DND-41 (cell line): ENCODE measurements around the gene BNC2.

ENCODE experiments used
- ATAC-seq: fragments of 200-7000 bp; cut with Tn5 transposase; 3 replicates; pipeline ENCODE4 v1.9.1; 2021; ENCODE audit warnings: low read depth; ENCODE audit not compliant: insufficient read depth
- DNase-seq: peaks from one replicate; pipeline ENCODE4 v3.0.0-alpha.2; 2020
- H2AFZ ChIP-seq: 2 replicates; pipeline ENCODE4 v1.6.0; 2012; ENCODE audit warnings: low read depth, low read length
- H3K27ac ChIP-seq: 2 replicates; pipeline ENCODE4 v1.5.1; 2012; ENCODE audit warnings: low read length, inconsistent platforms
- H3K27me3 ChIP-seq: fragments of 200-600 bp; sonication (generic); 2 replicates; pipeline ENCODE4 v1.6.0; 2012; ENCODE audit warnings: low read length, mild to moderate bottlenecking, inconsistent platforms; ENCODE audit not compliant: insufficient read depth, poor library complexity
- H3K36me3 ChIP-seq: 2 replicates; pipeline ENCODE4 v1.5.1; 2012; ENCODE audit warnings: low read length, inconsistent platforms; ENCODE audit not compliant: insufficient read depth
- H3K4me1 ChIP-seq: 2 replicates; pipeline ENCODE4 v1.5.1; 2012; ENCODE audit warnings: mild to moderate bottlenecking, low read length; ENCODE audit not compliant: insufficient read depth
- H3K4me2 ChIP-seq: 2 replicates; pipeline ENCODE4 v1.6.0; 2012; ENCODE audit warnings: mild to moderate bottlenecking, moderate library complexity, low read length, inconsistent platforms; ENCODE audit not compliant: insufficient read depth
- H3K4me3 ChIP-seq, 2 experiments: fragments of 200-600 bp in 1 of 2; shearing (Covaris generic) in 1 of 2; 2 replicates each; pipeline ENCODE4 v1.5.1; 2012 to 2016; ENCODE audit warnings: inconsistent platforms in 2 of 2, low read length in 2 of 2, mild to moderate bottlenecking in 2 of 2, low read depth in 1 of 2, moderate library complexity in 1 of 2
- H3K79me2 ChIP-seq: 2 replicates; pipeline ENCODE4 v1.6.0; 2012; ENCODE audit warnings: low read length, inconsistent platforms; ENCODE audit not compliant: insufficient read depth
- H3K9ac ChIP-seq: 2 replicates; pipeline ENCODE4 v1.6.0; 2012; ENCODE audit warnings: low read depth, mild to moderate bottlenecking, inconsistent platforms, low read length, moderate library complexity
- H3K9me3 ChIP-seq: 2 replicates; pipeline ENCODE4 v1.5.1; 2012; ENCODE audit warnings: low read length, moderate library complexity, mild to moderate bottlenecking, inconsistent platforms; ENCODE audit not compliant: insufficient read depth, severe bottlenecking
- H4K20me1 ChIP-seq: 2 replicates; pipeline ENCODE4 v1.6.0; 2012; ENCODE audit warnings: low read length; ENCODE audit not compliant: insufficient read depth
- EZH2 ChIP-seq: IDR thresholded peaks from 3 replicates; pipeline ENCODE4 v1.6.1; 2012; ENCODE audit warnings: borderline replicate concordance, low read depth, mild to moderate bottlenecking, moderate library complexity, low read length, inconsistent platforms; ENCODE audit not compliant: severe bottlenecking
- TF ChIP-seq, protein P1 (sequence below): IDR thresholded peaks from 2 replicates; pipeline ENCODE4 v1.5.1; 2012; ENCODE audit warnings: borderline replicate concordance, low read length, moderate library complexity, mild to moderate bottlenecking; ENCODE audit not compliant: poor library complexity, severe bottlenecking; ENCODE audit errors: extremely low read depth

BNC2 gene

DNA sequence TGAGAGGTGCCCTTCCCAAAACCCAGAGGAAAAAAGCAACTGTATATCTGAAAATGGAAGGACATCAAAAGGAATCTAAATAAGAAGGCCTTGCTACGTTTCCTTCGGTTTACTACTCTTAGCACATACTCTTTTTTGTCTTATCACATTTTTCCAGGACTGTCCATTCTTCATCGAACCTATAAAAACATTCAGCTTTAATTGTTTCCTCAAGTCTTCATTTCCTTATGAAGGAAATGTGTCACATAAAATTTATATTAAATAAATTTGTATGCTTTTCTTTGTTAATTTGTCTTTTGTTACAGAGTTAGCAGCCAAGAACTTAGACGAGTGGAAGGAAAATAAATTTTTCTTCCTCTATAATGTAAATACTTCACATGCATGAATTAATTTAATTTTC, 255.0 kb downstream of the BNC2 start:
- Histone ChIP-seq H3K9ac (no peak overlapping the region), H3K9me3 (no peaks in the 10 kb centered on the region), H3K4me3 (no peak overlapping the region), H3K27me3 (no peaks in the 10 kb centered on the region), H3K79me2 (no peaks in the 10 kb centered on the region), H4K20me1 (no peaks in the 10 kb centered on the region), H3K27ac (no peak overlapping the region), H2AFZ (no peak overlapping the region), H3K36me3 (no peaks in the 10 kb centered on the region), H3K4me1 (no peaks in the 10 kb centered on the region), H3K4me2 (no peak overlapping the region)
- DNase-seq (no peak), ATAC-seq (no peak)
- no peak for TF ChIP-seq EZH2
- TF ChIP-seq, protein P1, sequence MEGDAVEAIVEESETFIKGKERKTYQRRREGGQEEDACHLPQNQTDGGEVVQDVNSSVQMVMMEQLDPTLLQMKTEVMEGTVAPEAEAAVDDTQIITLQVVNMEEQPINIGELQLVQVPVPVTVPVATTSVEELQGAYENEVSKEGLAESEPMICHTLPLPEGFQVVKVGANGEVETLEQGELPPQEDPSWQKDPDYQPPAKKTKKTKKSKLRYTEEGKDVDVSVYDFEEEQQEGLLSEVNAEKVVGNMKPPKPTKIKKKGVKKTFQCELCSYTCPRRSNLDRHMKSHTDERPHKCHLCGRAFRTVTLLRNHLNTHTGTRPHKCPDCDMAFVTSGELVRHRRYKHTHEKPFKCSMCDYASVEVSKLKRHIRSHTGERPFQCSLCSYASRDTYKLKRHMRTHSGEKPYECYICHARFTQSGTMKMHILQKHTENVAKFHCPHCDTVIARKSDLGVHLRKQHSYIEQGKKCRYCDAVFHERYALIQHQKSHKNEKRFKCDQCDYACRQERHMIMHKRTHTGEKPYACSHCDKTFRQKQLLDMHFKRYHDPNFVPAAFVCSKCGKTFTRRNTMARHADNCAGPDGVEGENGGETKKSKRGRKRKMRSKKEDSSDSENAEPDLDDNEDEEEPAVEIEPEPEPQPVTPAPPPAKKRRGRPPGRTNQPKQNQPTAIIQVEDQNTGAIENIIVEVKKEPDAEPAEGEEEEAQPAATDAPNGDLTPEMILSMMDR: no peak

DNA sequence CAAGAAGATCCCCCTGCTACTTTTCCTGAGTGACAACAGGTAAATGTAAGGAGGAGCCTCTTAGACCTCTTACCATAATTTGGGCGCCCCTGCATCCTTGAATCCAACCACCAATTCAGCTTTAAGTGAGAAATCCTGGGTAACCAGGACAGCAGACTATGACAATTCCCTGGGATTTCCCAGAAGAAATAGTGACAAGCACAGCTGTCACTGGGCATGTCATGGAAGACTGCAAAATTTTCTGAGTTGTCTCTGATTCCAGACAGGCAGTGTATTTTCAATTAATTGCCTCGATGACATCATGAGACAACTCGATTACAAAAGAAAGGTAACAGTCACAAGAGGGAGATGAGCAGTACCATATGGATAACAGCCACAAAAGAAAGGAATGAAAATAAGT, 256.9 kb downstream of the BNC2 start:
- H3K9me3 ChIP-seq: no peaks in the 10 kb centered on the region
- no peaks in the 10 kb centered on the region for H4K20me1 ChIP-seq

DNA sequence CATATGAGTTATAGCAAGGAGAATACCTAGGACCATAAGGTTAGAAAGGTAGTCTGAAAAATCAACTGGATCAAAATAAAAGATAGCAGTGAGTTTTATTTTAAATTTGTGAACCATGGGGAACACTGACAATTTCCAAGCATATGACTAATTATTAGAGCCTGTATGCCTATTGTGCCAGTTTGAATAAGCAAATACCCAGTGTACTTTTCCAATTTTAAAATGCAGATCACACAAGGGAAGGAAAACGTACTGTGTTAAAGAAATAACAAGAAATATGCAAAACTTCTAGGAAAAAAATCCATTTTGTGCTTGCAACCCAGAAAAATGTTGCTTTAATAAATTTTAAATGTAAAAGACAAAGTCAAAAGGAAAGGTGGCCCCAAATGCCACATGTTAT, 257.4 kb downstream of the BNC2 start:
- TF ChIP-seq, protein P1: no peak
- TF ChIP-seq EZH2: no peak
- H2AFZ ChIP-seq: no peak overlapping the region
- H3K4me2 ChIP-seq: no peak overlapping the region
- H3K27me3 ChIP-seq: no peaks in the 10 kb centered on the region
- no peak overlapping the region for H3K27ac ChIP-seq
- no peaks in the 10 kb centered on the region for H4K20me1 ChIP-seq
- H3K4me3 ChIP-seq: no peak overlapping the region
- H3K9me3 ChIP-seq: no peaks in the 10 kb centered on the region
- no peak for ATAC-seq
- DNase-seq: no peak
- H3K79me2 ChIP-seq: no peaks in the 10 kb centered on the region
- H3K9ac ChIP-seq: no peak overlapping the region
- H3K36me3 ChIP-seq: no peaks in the 10 kb centered on the region
- H3K4me1 ChIP-seq: no peaks in the 10 kb centered on the region

More for the DNA sequence above, 256.9 kb downstream of the BNC2 start:
- Histone ChIP-seq H3K4me3 (no peak overlapping the region), H3K4me2 (no peak overlapping the region), H3K36me3 (no peaks in the 10 kb centered on the region), H2AFZ (no peak overlapping the region), H3K27me3 (no peaks in the 10 kb centered on the region), H3K9ac (no peak overlapping the region), H3K27ac (no peak overlapping the region), H3K4me1 (no peaks in the 10 kb centered on the region), H3K79me2 (no peaks in the 10 kb centered on the region)
- TF ChIP-seq, protein P1: no peak
- no peak for DNase-seq
- ATAC-seq: no peak

DNA sequence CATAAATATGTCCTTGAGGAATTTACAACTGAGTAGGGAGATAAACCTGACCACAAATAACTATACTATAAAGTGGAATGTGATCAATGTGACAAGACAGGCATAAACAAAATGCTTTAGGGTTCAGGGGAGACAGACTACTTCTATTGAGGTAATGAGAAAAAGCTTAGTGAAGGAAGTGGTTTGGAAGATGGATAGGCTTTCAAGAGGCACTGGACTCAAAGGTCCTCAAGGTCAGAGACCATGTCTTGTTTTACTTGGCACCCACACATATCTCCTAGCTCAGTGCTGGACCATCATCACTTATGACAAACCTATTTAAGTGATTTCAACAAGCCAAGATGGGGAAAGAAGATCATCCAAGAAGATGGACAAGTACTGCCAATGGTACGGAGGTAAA, 257.8 kb downstream of the BNC2 start:
- Histone ChIP-seq H3K27ac (no peak overlapping the region), H3K36me3 (no peaks in the 10 kb centered on the region), H3K9me3 (no peaks in the 10 kb centered on the region), H3K4me1 (no peaks in the 10 kb centered on the region), H3K27me3 (no peaks in the 10 kb centered on the region), H3K79me2 (no peaks in the 10 kb centered on the region), H3K4me3 (no peak overlapping the region), H2AFZ (no peak overlapping the region), H3K4me2 (no peak overlapping the region), H4K20me1 (no peaks in the 10 kb centered on the region), H3K9ac (no peak overlapping the region)
- TF ChIP-seq EZH2: no peak
- TF ChIP-seq, protein P1: no peak
- no peak for ATAC-seq
- no peak for DNase-seq
